ENCODE measurements around the gene TAF1C. TPM values are rescaled to one million over a fixed set of nuclear protein-coding genes. Genes with fewer than 3 reads are reported as not detected.
A peak's percentile ranks its signal among the peaks of the same experiment; 100 is the strongest.

Gene TAF1C
- total RNA-seq, 1 experiment from 2014 or later = 89.7 TPM

DNA sequence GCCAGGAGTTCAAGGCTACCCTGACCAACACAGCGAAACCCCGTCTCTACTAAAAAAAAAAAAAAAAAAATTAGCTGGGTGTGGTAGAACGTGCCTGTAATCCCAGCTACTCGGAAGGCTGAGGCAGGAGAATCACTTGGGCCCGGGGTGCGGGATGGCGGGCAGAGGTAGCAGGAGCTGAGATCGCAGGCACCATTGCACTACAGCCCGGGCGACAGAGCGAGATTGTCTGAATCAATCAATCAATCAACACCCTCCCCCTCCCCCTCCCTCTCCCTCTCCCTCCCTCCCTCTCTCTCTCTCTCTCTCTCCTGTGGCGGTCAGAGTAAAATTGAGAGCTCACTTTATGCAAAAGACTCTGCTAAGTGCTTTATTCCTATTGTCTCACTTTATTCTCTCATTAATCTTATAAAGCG, 43.1 kb downstream of the TAF1C start:
- Mint-ChIP-seq H3K36me3 (0 out of 2 replicates have a peak, but pooled peaks cover 6% of the 10 kb centered on the region), H3K4me3 (peak overlapping the region; percentile 98), H3K9me3 (0 out of 2 replicates have a peak, but pooled peaks cover 6% of the 10 kb centered on the region), H3K4me1 (peaks cover 24% of the 10 kb centered on the region), H3K27ac (peak overlapping the region; percentile 92), H3K27me3 (ENCODE audit: low read depth) (peaks cover 13% of the 10 kb centered on the region)
- ATAC-seq (no peak), DNase-seq (ENCODE audit: low spot score) (no peak)
- CTCF ChIA-PET = interaction anchor here (0.6 to 3.0 kb wide), 7 partner anchors 17 to 164 kb away, joined by 3 to 19 read pairs (median 4); partner anchors contain the start of genes MBTPS1 and TAF1C
- POLR2A ChIA-PET = interaction anchor here (1.0 kb wide), 1 partner anchor 27 kb away, joined by 3 read pairs; the partner anchor contains the start of gene MBTPS1
- TF ChIP-seq ZNF219 (CRISPR knock-in tag; IDR thresholded peaks at IDR 0.05; ENCODE audit: borderline replicate concordance) (no peak), NR3C1 (CRISPR knock-in tag; conservative IDR thresholded peaks at IDR 0.05; ENCODE audit: low read depth) (no peak), ZBTB21 (CRISPR knock-in tag; IDR thresholded peaks at IDR 0.05; ENCODE audit: borderline replicate concordance) (no peak), TEAD1 (CRISPR knock-in tag; IDR thresholded peaks at IDR 0.05) (no peak), ZNF263 (CRISPR knock-in tag; IDR thresholded peaks at IDR 0.05; ENCODE audit: low read depth) (no peak)

DNA sequence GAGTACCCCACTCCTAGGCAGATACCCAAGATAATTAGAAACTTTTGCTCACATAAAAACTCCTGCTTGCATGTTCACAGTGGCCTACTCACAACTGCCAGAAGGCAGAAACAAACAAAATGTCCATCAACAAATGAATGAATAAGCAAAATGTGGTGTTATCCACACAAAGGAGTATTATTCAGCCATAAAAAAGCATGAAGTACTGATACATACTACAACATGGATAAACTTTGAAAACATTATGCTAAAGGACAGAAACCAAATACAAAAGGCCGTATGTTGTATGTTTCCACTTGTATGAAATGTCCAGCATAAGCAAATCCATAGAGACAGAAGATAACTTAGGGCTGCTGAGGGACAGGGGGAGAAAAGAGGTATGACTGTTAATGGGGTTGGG, 43.8 kb downstream of the TAF1C start:
- peaks cover 13% of the 10 kb centered on the region for H3K27me3 Mint-ChIP-seq (ENCODE audit: low read depth)
- peaks cover 30% of the 10 kb centered on the region for H3K4me1 Mint-ChIP-seq
- DNase-seq (ENCODE audit: low spot score) = no peak
- 0 out of 2 replicates have a peak, but pooled peaks cover 6% of the 10 kb centered on the region for H3K9me3 Mint-ChIP-seq
- no peak overlapping the region; the same call in 1 of the 2 replicates for H3K27ac Mint-ChIP-seq
- POLR2A ChIA-PET = interaction anchor here (1.0 kb wide), 1 partner anchor 26 kb away, joined by 3 read pairs; the partner anchor contains the start of gene MBTPS1
- peak overlapping the region; percentile 98 for H3K4me3 Mint-ChIP-seq
- CTCF ChIA-PET = interaction anchor here (3.0 kb wide), 1 partner anchor 26 kb away, joined by 19 read pairs; the partner anchor contains the start of gene MBTPS1
- ATAC-seq = no peak
- 0 out of 2 replicates have a peak, but pooled peaks cover 6% of the 10 kb centered on the region for H3K36me3 Mint-ChIP-seq
- TF ChIP-seq, protein P1, sequence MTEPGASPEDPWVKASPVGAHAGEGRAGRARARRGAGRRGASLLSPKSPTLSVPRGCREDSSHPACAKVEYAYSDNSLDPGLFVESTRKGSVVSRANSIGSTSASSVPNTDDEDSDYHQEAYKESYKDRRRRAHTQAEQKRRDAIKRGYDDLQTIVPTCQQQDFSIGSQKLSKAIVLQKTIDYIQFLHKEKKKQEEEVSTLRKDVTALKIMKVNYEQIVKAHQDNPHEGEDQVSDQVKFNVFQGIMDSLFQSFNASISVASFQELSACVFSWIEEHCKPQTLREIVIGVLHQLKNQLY (CRISPR knock-in tag; IDR thresholded peaks at IDR 0.05) = no peak
- no peak for TF ChIP-seq ERG (CRISPR knock-in tag; IDR thresholded peaks at IDR 0.05)
- no peak for TF ChIP-seq PREB (CRISPR knock-in tag; IDR thresholded peaks at IDR 0.05; ENCODE audit: borderline replicate concordance)
- no peak for TF ChIP-seq STAT6 (CRISPR knock-in tag; conservative IDR thresholded peaks at IDR 0.05; ENCODE audit: low read depth)
- no peak for TF ChIP-seq ZNF263 (CRISPR knock-in tag; IDR thresholded peaks at IDR 0.05; ENCODE audit: low read depth)
- TF ChIP-seq IRF2 (CRISPR knock-in tag; IDR thresholded peaks at IDR 0.05; ENCODE audit: borderline replicate concordance, low read depth) = no peak
- TF ChIP-seq, protein P2, sequence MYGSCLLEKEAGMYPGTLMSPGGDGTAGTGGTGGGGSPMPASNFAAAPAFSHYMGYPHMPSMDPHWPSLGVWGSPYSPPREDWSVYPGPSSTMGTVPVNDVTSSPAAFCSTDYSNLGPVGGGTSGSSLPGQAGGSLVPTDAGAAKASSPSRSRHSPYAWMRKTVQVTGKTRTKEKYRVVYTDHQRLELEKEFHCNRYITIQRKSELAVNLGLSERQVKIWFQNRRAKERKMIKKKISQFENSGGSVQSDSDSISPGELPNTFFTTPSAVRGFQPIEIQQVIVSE (CRISPR knock-in tag; IDR thresholded peaks at IDR 0.05; ENCODE audit: borderline replicate concordance) = no peak
- TF ChIP-seq E2F4 (CRISPR knock-in tag; IDR thresholded peaks at IDR 0.05; ENCODE audit: borderline replicate concordance, low read depth) = no peak
- TF ChIP-seq, protein P3, sequence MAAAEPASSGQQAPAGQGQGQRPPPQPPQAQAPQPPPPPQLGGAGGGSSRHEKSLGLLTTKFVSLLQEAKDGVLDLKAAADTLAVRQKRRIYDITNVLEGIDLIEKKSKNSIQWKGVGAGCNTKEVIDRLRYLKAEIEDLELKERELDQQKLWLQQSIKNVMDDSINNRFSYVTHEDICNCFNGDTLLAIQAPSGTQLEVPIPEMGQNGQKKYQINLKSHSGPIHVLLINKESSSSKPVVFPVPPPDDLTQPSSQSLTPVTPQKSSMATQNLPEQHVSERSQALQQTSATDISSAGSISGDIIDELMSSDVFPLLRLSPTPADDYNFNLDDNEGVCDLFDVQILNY (CRISPR knock-in tag; IDR thresholded peaks at IDR 0.05) = no peak
- TF ChIP-seq ATF3 (CRISPR knock-in tag; conservative IDR thresholded peaks at IDR 0.05) = no peak
- no peak for TF ChIP-seq SP1 (CRISPR knock-in tag; conservative IDR thresholded peaks at IDR 0.05)
- TF ChIP-seq, protein P4, sequence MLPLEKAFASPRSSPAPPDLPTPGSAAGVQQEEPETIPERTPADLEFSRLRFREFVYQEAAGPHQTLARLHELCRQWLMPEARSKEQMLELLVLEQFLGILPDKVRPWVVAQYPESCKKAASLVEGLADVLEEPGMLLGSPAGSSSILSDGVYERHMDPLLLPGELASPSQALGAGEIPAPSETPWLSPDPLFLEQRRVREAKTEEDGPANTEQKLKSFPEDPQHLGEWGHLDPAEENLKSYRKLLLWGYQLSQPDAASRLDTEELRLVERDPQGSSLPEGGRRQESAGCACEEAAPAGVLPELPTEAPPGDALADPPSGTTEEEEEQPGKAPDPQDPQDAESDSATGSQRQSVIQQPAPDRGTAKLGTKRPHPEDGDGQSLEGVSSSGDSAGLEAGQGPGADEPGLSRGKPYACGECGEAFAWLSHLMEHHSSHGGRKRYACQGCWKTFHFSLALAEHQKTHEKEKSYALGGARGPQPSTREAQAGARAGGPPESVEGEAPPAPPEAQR (CRISPR knock-in tag; IDR thresholded peaks at IDR 0.05) = no peak
- TF ChIP-seq FOXP1 (CRISPR knock-in tag; IDR thresholded peaks at IDR 0.05; ENCODE audit: borderline replicate concordance) = no peak
- TF ChIP-seq FOXK1 (CRISPR knock-in tag; IDR thresholded peaks at IDR 0.05) = no peak
- TF ChIP-seq, protein P5, sequence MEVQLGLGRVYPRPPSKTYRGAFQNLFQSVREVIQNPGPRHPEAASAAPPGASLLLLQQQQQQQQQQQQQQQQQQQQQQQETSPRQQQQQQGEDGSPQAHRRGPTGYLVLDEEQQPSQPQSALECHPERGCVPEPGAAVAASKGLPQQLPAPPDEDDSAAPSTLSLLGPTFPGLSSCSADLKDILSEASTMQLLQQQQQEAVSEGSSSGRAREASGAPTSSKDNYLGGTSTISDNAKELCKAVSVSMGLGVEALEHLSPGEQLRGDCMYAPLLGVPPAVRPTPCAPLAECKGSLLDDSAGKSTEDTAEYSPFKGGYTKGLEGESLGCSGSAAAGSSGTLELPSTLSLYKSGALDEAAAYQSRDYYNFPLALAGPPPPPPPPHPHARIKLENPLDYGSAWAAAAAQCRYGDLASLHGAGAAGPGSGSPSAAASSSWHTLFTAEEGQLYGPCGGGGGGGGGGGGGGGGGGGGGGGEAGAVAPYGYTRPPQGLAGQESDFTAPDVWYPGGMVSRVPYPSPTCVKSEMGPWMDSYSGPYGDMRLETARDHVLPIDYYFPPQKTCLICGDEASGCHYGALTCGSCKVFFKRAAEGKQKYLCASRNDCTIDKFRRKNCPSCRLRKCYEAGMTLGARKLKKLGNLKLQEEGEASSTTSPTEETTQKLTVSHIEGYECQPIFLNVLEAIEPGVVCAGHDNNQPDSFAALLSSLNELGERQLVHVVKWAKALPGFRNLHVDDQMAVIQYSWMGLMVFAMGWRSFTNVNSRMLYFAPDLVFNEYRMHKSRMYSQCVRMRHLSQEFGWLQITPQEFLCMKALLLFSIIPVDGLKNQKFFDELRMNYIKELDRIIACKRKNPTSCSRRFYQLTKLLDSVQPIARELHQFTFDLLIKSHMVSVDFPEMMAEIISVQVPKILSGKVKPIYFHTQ (CRISPR knock-in tag; IDR thresholded peaks at IDR 0.05) = no peak
